ENCODE data around the gene GRK4. TPM values are rescaled to one million over a fixed set of nuclear protein-coding genes. Genes with fewer than 3 reads are reported as not detected.

Gene GRK4
- polyA plus RNA-seq, 3 donors from 2014 or later: 2.7 to 4.4 (median 4.0) TPM

DNA sequence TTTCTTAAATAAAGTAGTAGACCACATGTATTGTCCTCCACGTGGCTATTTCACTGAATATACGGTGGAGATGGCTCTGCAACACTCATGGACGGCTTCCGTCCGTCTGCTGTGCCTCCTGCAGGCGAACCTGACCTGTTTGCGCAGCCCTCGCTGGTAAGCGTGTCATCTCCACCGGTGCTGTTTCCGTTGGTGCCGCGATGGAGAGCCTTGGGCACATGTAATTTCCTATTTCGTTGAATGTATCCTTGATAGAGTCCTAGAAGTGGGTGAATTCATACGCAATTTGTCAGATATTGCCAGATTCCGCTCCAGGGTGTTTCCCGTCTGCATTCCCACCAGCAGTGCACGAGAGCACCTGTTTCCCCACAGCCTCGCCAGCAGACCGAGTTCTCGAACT lies 62.5 kb downstream of the GRK4 start:
- Mint-ChIP-seq H3K4me3 (no peak overlapping the region), H3K27me3 (ENCODE audit: low read depth in 3 of 3) (peaks cover 0 to 5% (median 4%) of the 10 kb centered on the region in 3 donors), H3K9me3 (peaks cover 0 to 2% (median 0%) of the 10 kb centered on the region in 6 donors), H3K4me1 (no peaks in the 10 kb centered on the region), H3K36me3 (peaks cover 0 to 10% (median 5%) of the 10 kb centered on the region in 3 donors), H3K27ac (no peak overlapping the region)
- no peak for DNase-seq

DNA sequence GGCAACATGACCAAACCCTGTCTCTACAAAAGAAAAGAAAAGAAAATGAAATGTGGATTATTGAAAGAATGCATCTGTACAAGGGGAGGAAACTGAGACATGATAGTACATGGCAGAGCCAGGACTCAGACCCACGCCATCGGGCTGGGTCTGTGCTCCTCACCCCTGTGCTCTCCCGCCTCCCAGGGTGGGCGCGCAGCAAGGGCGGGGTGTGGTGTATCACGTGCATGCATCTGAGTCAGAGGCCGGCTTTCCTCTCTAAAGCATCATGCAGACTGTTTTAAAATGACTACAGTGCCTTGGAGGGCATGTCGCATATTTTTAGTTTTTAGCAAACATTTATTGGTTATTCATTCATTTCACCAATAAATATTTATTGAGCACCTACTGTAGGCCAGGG lies 63.2 kb downstream of the GRK4 start:
- Mint-ChIP-seq H3K36me3 (peaks cover 0 to 10% (median 5%) of the 10 kb centered on the region in 3 donors), H3K4me1 (no peaks in the 10 kb centered on the region), H3K9me3 (peaks cover 0 to 2% (median 0%) of the 10 kb centered on the region in 6 donors), H3K27ac (no peak overlapping the region), H3K4me3 (no peak overlapping the region), H3K27me3 (ENCODE audit: low read depth in 3 of 3) (peaks cover 0 to 5% (median 1%) of the 10 kb centered on the region in 3 donors)
- DNase-seq: no peak

DNA sequence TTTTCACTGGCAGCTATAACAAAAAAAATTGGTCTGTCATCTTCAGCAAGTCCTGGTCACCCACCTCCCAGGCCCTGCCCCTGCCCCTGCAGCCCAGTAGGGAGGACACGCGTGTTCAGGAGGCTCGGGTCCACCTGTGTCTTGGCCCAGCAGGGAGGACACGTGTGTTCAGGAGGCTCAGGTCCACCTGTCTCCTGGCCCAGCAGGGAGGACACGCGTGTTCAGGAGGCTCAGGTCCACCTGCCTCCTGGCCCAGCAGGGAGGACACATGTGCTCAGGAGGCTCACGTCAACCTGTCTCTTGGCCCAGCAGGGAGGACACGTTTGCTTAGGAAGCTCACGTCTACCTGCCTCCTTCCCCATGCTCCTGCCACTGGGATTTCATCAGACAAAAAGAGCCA lies 66.1 kb downstream of the GRK4 start:
- H3K27ac Mint-ChIP-seq: no peak overlapping the region
- no peaks in the 10 kb centered on the region for H3K4me1 Mint-ChIP-seq
- DNase-seq: no peak
- H3K27me3 Mint-ChIP-seq (ENCODE audit: low read depth in 3 of 3): peaks cover 0 to 4% (median 0%) of the 10 kb centered on the region in 3 donors
- no peaks in the 10 kb centered on the region for H3K36me3 Mint-ChIP-seq
- no peaks in the 10 kb centered on the region for H3K9me3 Mint-ChIP-seq
- no peak overlapping the region for H3K4me3 Mint-ChIP-seq

- Mint-ChIP-seq H3K36me3 (no peaks in the 10 kb centered on the region), H3K27ac (no peak overlapping the region)
- no peak for DNase-seq
These were observed 67.4 kb downstream of the GRK4 start for GRCh38 chr4:3030566-3031356.

DNA sequence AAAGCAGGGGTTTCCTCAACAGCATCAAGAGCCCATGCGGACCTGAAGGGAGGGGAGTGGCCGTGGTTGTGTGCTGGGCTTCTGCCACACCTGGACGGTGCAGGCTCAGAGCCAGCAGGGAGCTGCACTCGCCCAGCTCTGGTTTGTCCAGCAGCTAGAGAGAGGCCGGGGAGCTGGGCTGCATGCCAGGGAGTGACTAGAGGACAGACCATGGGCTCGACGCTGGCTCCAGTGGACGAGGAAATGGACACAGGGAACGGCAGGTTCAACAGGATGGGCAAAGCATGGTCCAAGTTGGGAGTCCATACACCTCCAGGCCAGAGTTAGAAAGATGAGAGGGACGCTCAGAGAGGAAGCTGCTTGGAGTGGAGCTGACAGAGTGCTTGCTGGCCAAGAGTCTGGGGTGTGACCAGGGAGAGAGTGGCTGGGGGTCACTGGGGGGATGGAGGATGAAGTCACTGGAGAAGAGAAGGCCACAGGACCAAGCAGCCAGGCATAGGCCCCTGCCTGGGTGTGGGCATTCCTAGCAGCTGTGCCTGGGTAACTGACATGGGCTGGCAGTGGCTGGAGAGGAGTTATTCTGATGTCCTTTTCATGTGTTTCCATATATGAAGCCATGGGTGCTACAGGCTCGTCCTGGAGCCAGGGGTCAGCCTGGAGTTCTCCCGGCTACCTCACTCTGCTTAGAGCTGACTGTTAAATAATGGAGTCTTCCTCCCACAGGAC lies 68.1 kb downstream of the GRK4 start:
- no peak for DNase-seq
- Mint-ChIP-seq H3K4me3 (no peak overlapping the region), H3K27me3 (ENCODE audit: low read depth in 3 of 3) (peaks cover 0 to 4% (median 0%) of the 10 kb centered on the region in 3 donors), H3K9me3 (no peaks in the 10 kb centered on the region), H3K36me3 (no peaks in the 10 kb centered on the region), H3K4me1 (no peaks in the 10 kb centered on the region), H3K27ac (no peak overlapping the region)

More at GRCh38 chr4:3030566-3031356, 67.4 kb downstream of the GRK4 start:
- no peak overlapping the region for H3K4me3 Mint-ChIP-seq
- H3K27me3 Mint-ChIP-seq (ENCODE audit: low read depth in 3 of 3): peaks cover 0 to 4% (median 0%) of the 10 kb centered on the region in 3 donors
- no peaks in the 10 kb centered on the region for H3K4me1 Mint-ChIP-seq
- H3K9me3 Mint-ChIP-seq: no peaks in the 10 kb centered on the region

DNA sequence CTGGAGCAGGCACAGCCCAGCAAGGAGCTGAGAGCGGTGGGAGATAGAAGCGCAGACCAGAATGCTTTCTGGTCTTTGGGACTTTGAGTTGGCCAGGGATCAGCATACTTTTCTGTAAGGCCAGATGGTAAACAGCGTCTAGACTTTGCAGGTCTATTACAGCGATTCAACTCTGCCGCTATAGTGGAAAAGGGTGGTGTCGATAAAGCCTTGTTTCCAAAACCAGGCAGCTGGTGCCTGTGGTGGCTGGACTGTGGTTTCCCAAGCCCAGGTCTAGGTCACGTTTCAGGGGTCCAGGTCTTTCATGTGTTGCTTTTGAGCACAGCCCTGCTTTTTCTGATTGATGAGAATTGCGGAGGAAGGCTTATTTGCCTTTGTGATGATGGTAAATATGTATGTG lies 70.9 kb downstream of the GRK4 start:
- no peaks in the 10 kb centered on the region for H3K9me3 Mint-ChIP-seq
- peaks cover 20 to 21% of the 10 kb centered on the region in 2 donors for H3K4me1 Mint-ChIP-seq
- DNase-seq: no peak
- no peaks in the 10 kb centered on the region for H3K36me3 Mint-ChIP-seq
- H3K4me3 Mint-ChIP-seq: no peak overlapping the region
- H3K27ac Mint-ChIP-seq: no peak overlapping the region
- H3K27me3 Mint-ChIP-seq (ENCODE audit: low read depth in 3 of 3): peaks cover 3 to 6% (median 3%) of the 10 kb centered on the region in 3 donors

DNA sequence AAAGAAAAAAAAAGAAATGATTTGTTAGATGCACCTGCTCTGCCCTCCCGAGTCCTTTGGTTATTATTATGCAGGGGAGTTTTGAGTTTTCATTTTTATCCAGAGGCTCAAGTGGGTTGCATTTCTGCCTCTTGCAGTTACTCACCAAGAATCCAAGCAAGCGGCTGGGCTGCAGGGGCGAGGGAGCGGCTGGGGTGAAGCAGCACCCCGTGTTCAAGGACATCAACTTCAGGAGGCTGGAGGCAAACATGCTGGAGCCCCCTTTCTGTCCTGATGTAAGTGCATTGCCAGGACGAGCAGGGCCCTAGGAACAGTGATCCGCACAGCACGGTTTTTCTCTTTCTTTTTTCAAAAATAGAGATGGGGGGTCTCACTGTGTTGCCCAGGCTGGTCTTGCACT lies 71.9 kb downstream of the GRK4 start:
- H3K9me3 Mint-ChIP-seq: no peaks in the 10 kb centered on the region
- DNase-seq: no peak
- peaks cover 26 to 28% of the 10 kb centered on the region in 2 donors for H3K4me1 Mint-ChIP-seq
- no peak overlapping the region for H3K27ac Mint-ChIP-seq
- H3K27me3 Mint-ChIP-seq (ENCODE audit: low read depth in 3 of 3): peaks cover 3 to 6% (median 5%) of the 10 kb centered on the region in 3 donors
- no peaks in the 10 kb centered on the region for H3K36me3 Mint-ChIP-seq
- no peak overlapping the region for H3K4me3 Mint-ChIP-seq

GRCh38 chr4:3035674-3036073 lies 72.3 kb downstream of the GRK4 start:
- Mint-ChIP-seq H3K9me3 (no peaks in the 10 kb centered on the region), H3K27ac (peak overlapping the region in 2 of 6 donors; percentile 29 to 66), H3K4me1 (peaks cover 30 to 33% of the 10 kb centered on the region in 2 donors), H3K36me3 (no peaks in the 10 kb centered on the region), H3K4me3 (no peak overlapping the region), H3K27me3 (ENCODE audit: low read depth in 3 of 3) (peaks cover 5 to 7% (median 6%) of the 10 kb centered on the region in 3 donors)
- DNase-seq: no peak

GRCh38 chr4:3036131-3036952 lies 73.0 kb downstream of the GRK4 start:
- H3K36me3 Mint-ChIP-seq: no peaks in the 10 kb centered on the region
- H3K9me3 Mint-ChIP-seq: no peaks in the 10 kb centered on the region
- DNase-seq: no peak
- H3K4me1 Mint-ChIP-seq: peaks cover 31 to 39% of the 10 kb centered on the region in 2 donors
- H3K27ac Mint-ChIP-seq: peak overlapping the region in 2 of 6 donors; percentile 85 to 94
- H3K4me3 Mint-ChIP-seq: peak overlapping the region in 1 of 5 donors; percentile 49
- H3K27me3 Mint-ChIP-seq (ENCODE audit: low read depth in 3 of 3): peaks cover 5 to 8% (median 7%) of the 10 kb centered on the region in 3 donors

GRCh38 chr4:3037957-3038461 lies 74.6 kb downstream of the GRK4 start:
- H3K4me1 Mint-ChIP-seq: peaks cover 48 to 56% of the 10 kb centered on the region in 2 donors
- H3K4me3 Mint-ChIP-seq: peak overlapping the region; percentile 65 to 83 (median 73)
- DNase-seq: peak; percentile 29 to 35 (median 30)
- peak overlapping the region; percentile 58 to 94 (median 67) for H3K27ac Mint-ChIP-seq
- no peaks in the 10 kb centered on the region for H3K9me3 Mint-ChIP-seq
- H3K27me3 Mint-ChIP-seq (ENCODE audit: low read depth in 3 of 3): peaks cover 8 to 19% (median 12%) of the 10 kb centered on the region in 3 donors
- no peaks in the 10 kb centered on the region for H3K36me3 Mint-ChIP-seq

DNA sequence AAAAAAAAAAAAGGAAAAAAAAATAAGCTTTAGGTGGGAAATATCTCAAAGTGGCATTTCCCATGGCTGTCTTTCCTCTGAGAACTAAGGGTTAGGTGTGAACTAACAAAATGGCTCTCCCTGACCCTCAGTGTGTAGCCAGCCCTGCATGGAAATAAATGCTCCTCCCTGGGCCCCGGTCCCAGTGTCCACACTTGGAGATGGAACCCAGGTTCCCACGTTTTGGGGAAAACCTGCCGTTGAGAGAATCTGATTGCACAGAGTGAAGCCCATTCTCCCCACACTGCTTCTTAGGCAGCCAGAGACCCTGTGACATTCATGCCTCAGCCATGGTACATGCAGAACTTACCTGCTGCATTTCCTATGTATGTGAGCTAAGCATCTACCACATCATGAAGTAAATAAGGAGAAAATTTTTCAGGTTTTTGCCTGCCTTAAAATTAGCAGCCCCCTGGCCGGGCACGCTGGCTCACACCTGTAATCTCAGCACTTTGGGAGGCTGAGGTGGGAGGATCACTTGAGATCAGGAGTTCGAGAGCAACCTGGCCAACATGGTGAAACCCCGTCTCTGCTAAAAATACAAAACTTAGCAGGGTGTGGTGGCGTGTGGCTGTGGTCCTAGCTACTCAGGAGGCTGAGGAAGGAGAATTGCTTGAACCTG lies 76.5 kb downstream of the GRK4 start:
- no peaks in the 10 kb centered on the region for H3K36me3 Mint-ChIP-seq
- peak overlapping the region; percentile 89 to 96 (median 94) for H3K4me3 Mint-ChIP-seq
- peak in 1 of 3 donors; percentile 15 for DNase-seq
- H3K27ac Mint-ChIP-seq: peak overlapping the region; percentile 30 to 99 (median 96)
- peaks cover 9 to 23% (median 14%) of the 10 kb centered on the region in 3 donors for H3K27me3 Mint-ChIP-seq (ENCODE audit: low read depth in 3 of 3)
- H3K4me1 Mint-ChIP-seq: peaks cover 62 to 74% of the 10 kb centered on the region in 2 donors
- no peaks in the 10 kb centered on the region for H3K9me3 Mint-ChIP-seq

DNA sequence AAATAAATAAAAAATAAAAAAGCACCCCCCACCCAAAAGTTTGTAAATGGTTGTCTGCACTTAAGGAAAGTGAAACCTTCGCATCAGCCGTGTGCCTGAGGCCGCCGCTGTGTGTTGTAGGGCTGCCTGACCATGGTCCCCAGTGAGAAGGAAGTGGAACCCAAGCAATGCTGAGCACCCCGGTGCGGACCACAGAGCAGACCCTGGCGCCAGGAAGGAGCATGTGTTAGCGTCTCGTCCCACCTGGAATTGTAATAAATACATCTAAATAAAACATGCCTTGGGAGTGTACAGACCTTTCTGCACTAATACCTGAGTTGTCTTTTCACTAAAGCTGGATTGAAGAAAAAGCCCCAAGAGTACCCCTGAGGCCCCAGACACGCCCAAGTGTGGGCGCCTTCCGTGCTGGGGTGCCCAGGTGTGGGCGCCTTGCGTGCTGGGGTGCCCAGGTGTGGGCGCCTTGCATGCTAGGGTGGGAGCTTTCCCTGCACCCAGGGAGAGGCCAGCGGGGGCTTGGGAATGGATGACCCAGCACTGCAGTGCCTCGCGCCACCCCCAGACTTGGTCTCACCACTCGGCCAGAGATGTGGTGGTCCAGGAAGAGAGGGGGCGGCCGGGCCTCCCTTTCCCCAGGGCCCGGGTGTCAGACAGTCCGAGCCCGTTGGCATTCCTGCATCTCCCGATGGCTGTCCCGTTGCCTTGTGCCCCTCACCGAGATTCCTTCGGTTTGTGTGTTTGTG lies 77.3 kb downstream of the GRK4 start:
- Mint-ChIP-seq H3K4me3 (peak overlapping the region; percentile 89 to 96 (median 94)), H3K27me3 (ENCODE audit: low read depth in 3 of 3) (peaks cover 14 to 30% (median 19%) of the 10 kb centered on the region in 3 donors), H3K27ac (peak overlapping the region; percentile 91 to 99 (median 96)), H3K9me3 (no peaks in the 10 kb centered on the region), H3K36me3 (peaks cover 0 to 2% (median 0%) of the 10 kb centered on the region in 3 donors), H3K4me1 (peaks cover 69 to 82% of the 10 kb centered on the region in 2 donors)
- peak; percentile 34 to 44 (median 44) for DNase-seq

Measured in immature natural killer cell (primary cell).